ENCODE results near the gene SKP1.

The SKP1 gene

GRCh38 chr5:134204575-134204974 is 27.8 kb upstream of the SKP1 start:
- H4K20me1 ChIP-seq (ENCODE audit: control insufficient read depth, insufficient read depth, low read depth, low read length), result peaks cover 24% of the 10 kb centered on the region
- peaks cover 87% of the 10 kb centered on the region for H3K36me3 ChIP-seq (ENCODE audit: control insufficient read depth, low read length)
- H3K27me3 ChIP-seq (ENCODE audit: control insufficient read depth, low read length), result no peaks in the 10 kb centered on the region
- H3F3A ChIP-seq (ENCODE audit: control insufficient read depth, insufficient read depth), result peaks cover 6% of the 10 kb centered on the region; the same call in 1 of the 2 replicates
- H3K4me1 ChIP-seq (ENCODE audit: control insufficient read depth, low read length), result no peaks in the 10 kb centered on the region
- H3K27ac ChIP-seq (ENCODE audit: low read depth, low read length), result no peak overlapping the region
- no peaks in the 10 kb centered on the region for H3K9me3 ChIP-seq (ENCODE audit: control insufficient read depth, insufficient read depth, low read length)
- H3K79me2 ChIP-seq (ENCODE audit: control insufficient read depth, low read length), result peaks cover 75% of the 10 kb centered on the region
- no peaks in the 10 kb centered on the region for H3K9me2 ChIP-seq (replicated peaks; ENCODE audit: control insufficient read depth, low read length)
- H3K4me3 ChIP-seq (ENCODE audit: low read length), result no peak overlapping the region
- H3K4me2 ChIP-seq (ENCODE audit: low read length), result no peak overlapping the region
- TF ChIP-seq CTCF (IDR thresholded peaks at IDR 0.05; ENCODE audit: low read depth, low read length, poor library complexity, severe bottlenecking) (no peak), EZH2phosphoT487 (IDR thresholded peaks at IDR 0.05; ENCODE audit: borderline replicate concordance, low read length) (no peak)

- Histone ChIP-seq H3K9me2 (replicated peaks; ENCODE audit: control insufficient read depth, low read length) (no peaks in the 10 kb centered on the region), H3K27ac (ENCODE audit: low read depth, low read length) (no peak overlapping the region), H3K36me3 (ENCODE audit: control insufficient read depth, low read length) (peaks cover 96% of the 10 kb centered on the region), H3K4me2 (ENCODE audit: low read length) (no peak overlapping the region), H3K4me3 (ENCODE audit: low read length) (no peak overlapping the region), H3K4me1 (ENCODE audit: control insufficient read depth, low read length) (no peaks in the 10 kb centered on the region), H3K9me3 (ENCODE audit: control insufficient read depth, insufficient read depth, low read length) (no peaks in the 10 kb centered on the region), H3F3A (ENCODE audit: control insufficient read depth, insufficient read depth) (peaks cover 6% of the 10 kb centered on the region; the same call in 1 of the 2 replicates), H3K27me3 (ENCODE audit: control insufficient read depth, low read length) (no peaks in the 10 kb centered on the region), H4K20me1 (ENCODE audit: control insufficient read depth, insufficient read depth, low read depth, low read length) (peaks cover 24% of the 10 kb centered on the region), H3K79me2 (ENCODE audit: control insufficient read depth, low read length) (peaks cover 65% of the 10 kb centered on the region)
- TF ChIP-seq CTCF (IDR thresholded peaks at IDR 0.05; ENCODE audit: low read depth, low read length, poor library complexity, severe bottlenecking), result no peak
- TF ChIP-seq EZH2phosphoT487 (IDR thresholded peaks at IDR 0.05; ENCODE audit: borderline replicate concordance, low read length), result no peak
These were observed 26.9 kb upstream of the SKP1 start for GRCh38 chr5:134203630-134204029.

GRCh38 chr5:134195666-134196065 is 18.9 kb upstream of the SKP1 start:
- Histone ChIP-seq H4K20me1 (ENCODE audit: control insufficient read depth, insufficient read depth, low read depth, low read length) (no peaks in the 10 kb centered on the region), H3K9me2 (replicated peaks; ENCODE audit: control insufficient read depth, low read length) (no peaks in the 10 kb centered on the region), H3K4me3 (ENCODE audit: low read length) (no peak overlapping the region), H3K27ac (ENCODE audit: low read depth, low read length) (no peak overlapping the region), H3K36me3 (ENCODE audit: control insufficient read depth, low read length) (peaks cover 52% of the 10 kb centered on the region), H3F3A (ENCODE audit: control insufficient read depth, insufficient read depth) (peaks cover 3% of the 10 kb centered on the region; the same call in 1 of the 2 replicates), H3K79me2 (ENCODE audit: control insufficient read depth, low read length) (peaks cover 5% of the 10 kb centered on the region), H3K27me3 (ENCODE audit: control insufficient read depth, low read length) (no peaks in the 10 kb centered on the region), H3K9me3 (ENCODE audit: control insufficient read depth, insufficient read depth, low read length) (no peaks in the 10 kb centered on the region), H3K4me2 (ENCODE audit: low read length) (no peak overlapping the region), H3K4me1 (ENCODE audit: control insufficient read depth, low read length) (no peaks in the 10 kb centered on the region)
- TF ChIP-seq EZH2phosphoT487 (IDR thresholded peaks at IDR 0.05; ENCODE audit: borderline replicate concordance, low read length), result no peak
- no peak for TF ChIP-seq CTCF (IDR thresholded peaks at IDR 0.05; ENCODE audit: low read depth, low read length, poor library complexity, severe bottlenecking)

Measured in DOHH2 (cell line).